HCT116 (cell line): Measurements from ENCODE around the gene KCNG1. TPM values are rescaled to one million over a fixed set of nuclear protein-coding genes. Genes with fewer than 3 reads are reported as not detected.
A peak's percentile ranks its signal among the peaks of the same experiment; 100 is the strongest.

Experiments used
- ATAC-seq: fragments of 200-7000 bp; cut with Tn5 transposase; 2 replicates; pipeline ENCODE4 v1.9.1; 2020; ENCODE audit warnings: mild to moderate bottlenecking, moderate library complexity
- BruUV-seq: library from RNA; stranded (reverse); fragments of 400-500 nt; replicated peaks from 2 replicates; lab custom pipeline; 2021; lab: Mats Ljungman, UMichigan
- CTCF ChIA-PET: fragments of 300-600 bp; sonication (Branson Sonifier 250); formaldehyde crosslinking; loops from one replicate; lab custom pipeline; 2021; ENCODE audit warnings: antibody characterized with exemption; lab: Charles Lee
- POLR2A ChIA-PET: fragments of 300-600, 350-600 bp; sonication (Branson Sonifier 250); formaldehyde crosslinking; loops from one replicate; lab custom pipeline; 2021; ENCODE audit warnings: antibody characterized with exemption; lab: Charles Lee
- RAD21 ChIA-PET, 2 experiments: fragments of 300-600 bp; sonication (Branson Sonifier 250); formaldehyde crosslinking; loops; one replicate each; lab custom pipeline; 2023; ENCODE audit warnings: low total read pairs in 2 of 2; ENCODE audit not compliant: uncharacterized antibody in 2 of 2, unreplicated experiment in 2 of 2, low non-redundant PET in 1 of 2; lab: Charles Lee
- DNase-seq: peaks from one replicate; pipeline ENCODE4 v3.0.0-alpha.2; 2010; ENCODE audit warnings: low read depth, low spot score
- H2AFZ ChIP-seq: fragments of 200-600 bp; shearing (Covaris generic), sonication (generic); 2 replicates; pipeline ENCODE4 v1.6.1; 2017; ENCODE audit warnings: low read depth, mixed run types, mixed read lengths, antibody characterized with exemption, low read length; ENCODE audit not compliant: poor library complexity, severe bottlenecking
- H3K27ac ChIP-seq: 2 replicates; pipeline ENCODE4 v1.5.1; 2012; ENCODE audit warnings: low read depth, low read length
- H3K27me3 ChIP-seq: fragments of 200-600 bp; sonication (generic); 2 replicates; pipeline ENCODE4 v1.6.1; 2016; ENCODE audit warnings: mixed run types, low read length, mixed read lengths; ENCODE audit not compliant: insufficient read depth
- H3K36me3 ChIP-seq, 2 experiments: fragments of 200-500 bp in 1 of 2; fragments of 200-600 bp in 1 of 2; sonication (Bioruptor generic) in 1 of 2; sonication (generic) in 1 of 2; 2 replicates each; pipeline versions ENCODE4 v1.5.1 to v1.6.1; 2014 to 2016; ENCODE audit warnings: low read length in 2 of 2, inconsistent platforms in 1 of 2, mixed read lengths in 1 of 2, mixed run types in 1 of 2; ENCODE audit not compliant: insufficient read depth in 2 of 2, control insufficient read depth in 1 of 2
- H3K4me1 ChIP-seq, 2 experiments: fragments of 200-600 bp in 1 of 2; sonication (generic) in 1 of 2; 2 replicates each; pipeline versions ENCODE4 v1.5.1 to v1.6.1; 2012 to 2017; ENCODE audit warnings: low read length in 2 of 2, inconsistent platforms in 1 of 2, mild to moderate bottlenecking in 1 of 2, mixed read lengths in 1 of 2, mixed run types in 1 of 2, moderate library complexity in 1 of 2; ENCODE audit not compliant: insufficient read depth in 2 of 2, control insufficient read depth in 1 of 2
- H3K4me2 ChIP-seq: fragments of 200-600 bp; sonication (generic); 2 replicates; pipeline ENCODE4 v1.6.1; 2017; ENCODE audit warnings: mixed run types, low read length, mixed read lengths
- H3K4me3 ChIP-seq, 2 experiments: fragments of 200-600 bp in 1 of 2; sonication (generic) in 1 of 2; replicated peaks in 1 of 2; 2 replicates each; pipeline ENCODE4 v1.5.1; 2011 to 2016; ENCODE audit warnings: low read length in 2 of 2, control low read depth in 1 of 2, low read depth in 1 of 2, mild to moderate bottlenecking in 1 of 2, mixed read lengths in 1 of 2, mixed run types in 1 of 2
- H3K79me2 ChIP-seq: fragments of 200-600 bp; sonication (generic); 2 replicates; pipeline ENCODE4 v1.6.1; 2017; ENCODE audit warnings: mild to moderate bottlenecking, mixed run types, low read length, moderate library complexity, mixed read lengths; ENCODE audit not compliant: insufficient read depth
- H3K9ac ChIP-seq: fragments of 200-600 bp; sonication (generic); 2 replicates; pipeline ENCODE4 v1.6.1; 2016; ENCODE audit warnings: low read length, mixed read lengths
- H3K9me2 ChIP-seq: fragments of 200-600 bp; sonication (generic), shearing (Covaris generic); 2 replicates; pipeline ENCODE4 v1.6.1; 2017; ENCODE audit warnings: mixed run types, mild to moderate bottlenecking, moderate library complexity; ENCODE audit not compliant: insufficient read depth
- H3K9me3 ChIP-seq, 2 experiments: fragments of 200-500 bp in 1 of 2; fragments of 200-600 bp in 1 of 2; sonication (Bioruptor generic) in 1 of 2; sonication (generic) in 1 of 2; 2 replicates each; pipeline ENCODE4 v1.6.1; 2014 to 2017; ENCODE audit warnings: low read length in 2 of 2, mixed read lengths in 2 of 2, inconsistent platforms in 1 of 2, low read depth in 1 of 2, mild to moderate bottlenecking in 1 of 2, mixed run types in 1 of 2, moderate library complexity in 1 of 2; ENCODE audit not compliant: control insufficient read depth in 1 of 2, insufficient read depth in 1 of 2
- H4K20me1 ChIP-seq: fragments of 200-600 bp; sonication (generic), shearing (Covaris generic); 2 replicates; pipeline ENCODE4 v1.6.1; 2017; ENCODE audit warnings: mixed run types, mild to moderate bottlenecking, moderate library complexity; ENCODE audit not compliant: insufficient read depth
- ATF3 ChIP-seq: IDR thresholded peaks from 2 replicates; pipeline ENCODE4 v1.6.1; 2012
- MAX ChIP-seq: IDR thresholded peaks from 2 replicates; pipeline ENCODE4 v1.6.1; 2012
- POLR2AphosphoS5 ChIP-seq: IDR thresholded peaks from 2 replicates; pipeline ENCODE4 v1.6.1; 2011; ENCODE audit warnings: mild to moderate bottlenecking, low read depth, low read length, moderate library complexity
- SIN3A ChIP-seq: IDR thresholded peaks from 2 replicates; pipeline ENCODE4 v1.6.1; 2012; ENCODE audit warnings: low read depth
- TCF7L2 ChIP-seq: IDR thresholded peaks from 2 replicates; pipeline ENCODE4 v1.7.0; 2011; ENCODE audit warnings: borderline replicate concordance, inconsistent platforms; ENCODE audit not compliant: insufficient read depth, insufficient read length; ENCODE audit errors: extremely low read depth
- intact Hi-C: fragments of 100-400 bp; cut with micrococcal nuclease; formaldehyde crosslinking; loops from 2 replicates; pipeline ENCODE4 v1.10.0; 2022
- total RNA-seq: library from RNA; stranded (reverse); gene quantifications from one replicate; pipeline ENCODE4 v1.2.1, GENCODE V29; 2021; ENCODE audit not compliant: unreplicated experiment
- TF ChIP-seq, protein P1 (sequence below): IDR thresholded peaks from 2 replicates; pipeline ENCODE4 v1.6.1; 2012; ENCODE audit warnings: low read depth

Gene KCNG1
- total RNA-seq, 1 experiment from 2014 or later: 54.6 TPM

DNA sequence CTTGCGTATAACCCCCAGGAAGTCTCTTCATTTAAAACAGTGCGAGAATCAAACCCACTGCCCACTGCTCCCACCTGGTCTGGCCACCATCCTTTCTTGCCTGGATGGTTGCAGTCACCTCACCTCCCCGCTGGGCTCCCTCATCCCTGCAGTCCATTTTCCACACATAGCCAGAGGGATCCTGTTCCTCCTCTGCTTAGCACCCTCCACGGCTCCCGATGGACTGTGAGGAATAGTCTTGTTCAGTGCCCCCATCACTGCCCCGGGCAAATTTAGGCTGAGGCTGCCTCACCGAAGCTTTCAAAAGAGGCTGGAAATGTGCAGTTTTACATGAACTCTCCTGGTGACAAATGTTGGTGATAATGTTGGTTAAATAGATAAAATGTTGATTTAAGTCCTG lies 17.7 kb downstream of the KCNG1 start:
- DNase-seq: no peak
- Histone ChIP-seq H4K20me1 (no peaks in the 10 kb centered on the region), H3K9me2 (no peaks in the 10 kb centered on the region), H3K4me1 (no peaks in the 10 kb centered on the region), H2AFZ (no peak overlapping the region), H3K4me2 (no peak overlapping the region), H3K27me3 (no peaks in the 10 kb centered on the region), H3K9me3 (no peaks in the 10 kb centered on the region), H3K4me3 (no peak overlapping the region), H3K36me3 (peaks cover 0 to 2% of the 10 kb centered on the region in 2 experiments; a peak in 2 of 4 replicates), H3K9ac (no peak overlapping the region)
- ChIA-PET CTCF (no interaction called here), RAD21 (no interaction called here)
- intact Hi-C loops: no loop called here
- no peak for TF ChIP-seq TCF7L2
- TF ChIP-seq MAX: no peak
- TF ChIP-seq ATF3: no peak
- no peak for TF ChIP-seq SIN3A
- TF ChIP-seq, all 23 proteins: peak for 0
- no TSS peak for BruUV-seq
- Histone ChIP-seq H3K79me2 (no peaks in the 10 kb centered on the region), H3K27ac (no peak overlapping the region)
- POLR2A ChIA-PET: no interaction called here
- ATAC-seq: no peak

GRCh38 chr20:51004781-51005180 lies 18.1 kb downstream of the KCNG1 start:
- Histone ChIP-seq H3K27me3 (no peaks in the 10 kb centered on the region), H3K79me2 (no peaks in the 10 kb centered on the region), H3K4me2 (no peak overlapping the region), H4K20me1 (no peaks in the 10 kb centered on the region), H3K4me3 (no peak overlapping the region), H3K9ac (no peak overlapping the region), H3K4me1 (no peaks in the 10 kb centered on the region), H2AFZ (no peak overlapping the region), H3K9me2 (no peaks in the 10 kb centered on the region), H3K36me3 (peaks cover 0 to 2% of the 10 kb centered on the region in 2 experiments; a peak in 2 of 4 replicates), H3K27ac (no peak overlapping the region), H3K9me3 (no peaks in the 10 kb centered on the region)
- CTCF ChIA-PET: no interaction called here
- no TSS peak for BruUV-seq
- POLR2A ChIA-PET: no interaction called here
- RAD21 ChIA-PET: no interaction called here
- DNase-seq: no peak
- ATAC-seq: no peak
- intact Hi-C loops: no loop called here
- TF ChIP-seq POLR2AphosphoS5: 0 out of 2 replicates have a peak, but pooled peaks have one; percentile 13
- TF ChIP-seq, protein P1, sequence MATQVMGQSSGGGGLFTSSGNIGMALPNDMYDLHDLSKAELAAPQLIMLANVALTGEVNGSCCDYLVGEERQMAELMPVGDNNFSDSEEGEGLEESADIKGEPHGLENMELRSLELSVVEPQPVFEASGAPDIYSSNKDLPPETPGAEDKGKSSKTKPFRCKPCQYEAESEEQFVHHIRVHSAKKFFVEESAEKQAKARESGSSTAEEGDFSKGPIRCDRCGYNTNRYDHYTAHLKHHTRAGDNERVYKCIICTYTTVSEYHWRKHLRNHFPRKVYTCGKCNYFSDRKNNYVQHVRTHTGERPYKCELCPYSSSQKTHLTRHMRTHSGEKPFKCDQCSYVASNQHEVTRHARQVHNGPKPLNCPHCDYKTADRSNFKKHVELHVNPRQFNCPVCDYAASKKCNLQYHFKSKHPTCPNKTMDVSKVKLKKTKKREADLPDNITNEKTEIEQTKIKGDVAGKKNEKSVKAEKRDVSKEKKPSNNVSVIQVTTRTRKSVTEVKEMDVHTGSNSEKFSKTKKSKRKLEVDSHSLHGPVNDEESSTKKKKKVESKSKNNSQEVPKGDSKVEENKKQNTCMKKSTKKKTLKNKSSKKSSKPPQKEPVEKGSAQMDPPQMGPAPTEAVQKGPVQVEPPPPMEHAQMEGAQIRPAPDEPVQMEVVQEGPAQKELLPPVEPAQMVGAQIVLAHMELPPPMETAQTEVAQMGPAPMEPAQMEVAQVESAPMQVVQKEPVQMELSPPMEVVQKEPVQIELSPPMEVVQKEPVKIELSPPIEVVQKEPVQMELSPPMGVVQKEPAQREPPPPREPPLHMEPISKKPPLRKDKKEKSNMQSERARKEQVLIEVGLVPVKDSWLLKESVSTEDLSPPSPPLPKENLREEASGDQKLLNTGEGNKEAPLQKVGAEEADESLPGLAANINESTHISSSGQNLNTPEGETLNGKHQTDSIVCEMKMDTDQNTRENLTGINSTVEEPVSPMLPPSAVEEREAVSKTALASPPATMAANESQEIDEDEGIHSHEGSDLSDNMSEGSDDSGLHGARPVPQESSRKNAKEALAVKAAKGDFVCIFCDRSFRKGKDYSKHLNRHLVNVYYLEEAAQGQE: no peak
